HepG2 (cell line): ENCODE data around the gene WNT3. TPM values are rescaled to one million over a fixed set of nuclear protein-coding genes. Genes with fewer than 3 reads are reported as not detected.

Source experiments
- ATAC-seq: fragments of 200-7000 bp; cut with Tn5 transposase; 3 replicates; pipeline ENCODE4 v1.9.1; 2020; ENCODE audit warnings: mild to moderate bottlenecking, moderate library complexity
- BruUV-seq: library from RNA; stranded (reverse); fragments of 400-500 nt; replicated peaks from 2 replicates; lab custom pipeline; 2021; lab: Mats Ljungman, UMichigan
- CTCF ChIA-PET: fragments of 300-600 bp; formaldehyde crosslinking; extraction: SDS; loops from one replicate; lab custom pipeline; 2021; ENCODE audit warnings: low total read pairs, inconsistent platforms, low intra/inter-chr PET ratio; lab: Yijun Ruan, JAX
- POLR2A ChIA-PET: fragments of 350-600 bp; sonication (Branson Sonifier 250); formaldehyde crosslinking; loops from one replicate; lab custom pipeline; 2020; ENCODE audit warnings: antibody characterized with exemption, inconsistent platforms; lab: Yijun Ruan, JAX
- DNase-seq: peaks from one replicate; pipeline ENCODE4 v3.0.0-alpha.2; 2015; ENCODE audit warnings: low spot score
- FAIRE-seq: peaks from 3 replicates; lab custom pipeline; 2011; peaks lifted over from hg19 to GRCh38; lab: Jason Lieb, UNC
- H2AFZ ChIP-seq: one replicate; pipeline ENCODE4 v1.6.1; 2011; ENCODE audit warnings: low read length, inconsistent platforms
- H3K27ac ChIP-seq: fragments of 300-600 bp; 3 replicates; pipeline ENCODE4 v1.8.0; 2011; ENCODE audit warnings: mixed run types, mild to moderate bottlenecking, mixed read lengths, low read length, inconsistent platforms; ENCODE audit not compliant: insufficient read depth; ENCODE audit errors: extremely low read length
- H3K27me3 ChIP-seq, 2 experiments: fragments of 200-600 bp in 1 of 2; 2 replicates in 1 of 2; 3 replicates in 1 of 2; pipeline versions ENCODE4 v1.6.0 to v1.8.0; 2011; ENCODE audit warnings: low read length in 2 of 2, mild to moderate bottlenecking in 2 of 2, moderate library complexity in 2 of 2, inconsistent platforms in 1 of 2; ENCODE audit not compliant: insufficient read depth in 2 of 2, control insufficient read depth in 1 of 2
- H3K36me3 ChIP-seq, 2 experiments: fragments of 200-600 bp in 1 of 2; replicated peaks in 1 of 2; 2 replicates in 1 of 2; 3 replicates in 1 of 2; pipeline versions ENCODE4 v1.5.1 to v1.8.0; 2011; ENCODE audit warnings: low read length in 2 of 2, inconsistent platforms in 1 of 2; ENCODE audit not compliant: insufficient read depth in 2 of 2, control insufficient read depth in 1 of 2
- H3K4me1 ChIP-seq: 2 replicates; pipeline ENCODE4 v1.5.1; 2012; ENCODE audit warnings: low read length, inconsistent platforms; ENCODE audit not compliant: insufficient read depth
- H3K4me2 ChIP-seq: 2 replicates; pipeline ENCODE4 v1.6.0; 2011; ENCODE audit warnings: low read depth, low read length, inconsistent platforms
- H3K4me3 ChIP-seq, 3 experiments: fragments of 200-600 bp in 1 of 3; sonication (generic), shearing (Covaris generic) in 1 of 3; replicated peaks in 1 of 3; 2 replicates each; pipeline ENCODE4 v1.5.1; 2011 to 2016; ENCODE audit warnings: low read length in 3 of 3, inconsistent platforms in 2 of 3, low read depth in 2 of 3, mild to moderate bottlenecking in 2 of 3, control low read depth in 1 of 3, mixed read lengths in 1 of 3; ENCODE audit not compliant: insufficient read depth in 1 of 3
- H3K79me2 ChIP-seq: one replicate; pipeline ENCODE4 v1.6.1; 2011; ENCODE audit warnings: low read length, inconsistent platforms; ENCODE audit not compliant: insufficient read depth
- H3K9ac ChIP-seq: 2 replicates; pipeline ENCODE4 v1.6.0; 2011; ENCODE audit warnings: mild to moderate bottlenecking, low read depth, low read length, inconsistent platforms; ENCODE audit not compliant: insufficient read depth
- H3K9me3 ChIP-seq: 2 replicates; pipeline ENCODE4 v1.5.1; 2012; ENCODE audit warnings: mild to moderate bottlenecking, low read length
- H4K20me1 ChIP-seq: 2 replicates; pipeline ENCODE4 v1.6.0; 2011; ENCODE audit warnings: inconsistent platforms, mild to moderate bottlenecking, low read length, moderate library complexity; ENCODE audit not compliant: insufficient read depth
- ASH2L ChIP-seq: fragments of 300-600, 200-600 bp; sonication (generic); IDR thresholded peaks from 2 replicates; pipeline ENCODE4 v1.7.0; 2017; ENCODE audit warnings: low read depth, mild to moderate bottlenecking, moderate library complexity, mixed read lengths, low read length; ENCODE audit not compliant: insufficient read length
- ATF7 ChIP-seq, 2 experiments: fragments of 450-650 bp in 1 of 2; sonication (generic) in 1 of 2; formaldehyde crosslinking in 1 of 2; IDR thresholded peaks; 2 replicates each; pipeline versions ENCODE4 v1.4.0 to v1.6.1; 2016 to 2020; ENCODE audit warnings: antibody characterized with exemption in 1 of 2, mild to moderate bottlenecking in 1 of 2, missing genetic modification reagents in 1 of 2
- FOXK1 ChIP-seq: sonication (generic); formaldehyde crosslinking; IDR thresholded peaks from 2 replicates; pipeline ENCODE4 v1.4.0; 2020; ENCODE audit warnings: low read depth, missing genetic modification reagents, borderline replicate concordance
- GPN1 ChIP-seq: sonication (generic); formaldehyde crosslinking; IDR thresholded peaks from 2 replicates; pipeline ENCODE4 v1.5.1; 2020; ENCODE audit warnings: missing genetic modification reagents, borderline replicate concordance
- ISL2 ChIP-seq: sonication (generic); formaldehyde crosslinking; IDR thresholded peaks from 2 replicates; pipeline ENCODE4 v1.5.0; 2020; ENCODE audit warnings: missing genetic modification reagents
- NFE2L1 ChIP-seq: sonication (generic); formaldehyde crosslinking; IDR thresholded peaks from 2 replicates; pipeline ENCODE4 v1.4.0; 2020; ENCODE audit warnings: missing genetic modification reagents, mild to moderate bottlenecking, borderline replicate concordance
- NFIC ChIP-seq: IDR thresholded peaks from 2 replicates; pipeline ENCODE4 v1.6.1; 2012; ENCODE audit warnings: mild to moderate bottlenecking, low read length, inconsistent platforms
- NR2F2 ChIP-seq: IDR thresholded peaks from 2 replicates; pipeline ENCODE4 v1.6.1; 2012; ENCODE audit warnings: low read depth, inconsistent platforms, borderline replicate concordance
- ONECUT2 ChIP-seq: sonication (generic); formaldehyde crosslinking; IDR thresholded peaks from 2 replicates; pipeline ENCODE4 v1.4.0; 2020; ENCODE audit warnings: missing genetic modification reagents
- PHB2 ChIP-seq: fragments of 450-650 bp; IDR thresholded peaks from 2 replicates; pipeline ENCODE4 v1.6.1; 2018; ENCODE audit not compliant: partially characterized antibody
- TBP ChIP-seq: sonication (generic); formaldehyde crosslinking; IDR thresholded peaks from 2 replicates; pipeline ENCODE4 v1.5.0; 2020; ENCODE audit warnings: missing genetic modification reagents
- U2AF2 ChIP-seq: fragments of 200-400 bp; formaldehyde crosslinking; IDR thresholded peaks from 2 replicates; pipeline ENCODE4 v1.6.1; 2017; ENCODE audit warnings: low read depth, mild to moderate bottlenecking, low read length
- ZBTB1 ChIP-seq: sonication (generic); formaldehyde crosslinking; IDR thresholded peaks from 2 replicates; pipeline ENCODE4 v1.4.0; 2020; ENCODE audit warnings: missing genetic modification reagents, borderline replicate concordance
- ZC3H13 ChIP-seq: sonication (generic); formaldehyde crosslinking; IDR thresholded peaks from 2 replicates; pipeline ENCODE4 v1.8.1; 2023; ENCODE audit warnings: mild to moderate bottlenecking, missing genetic modification reagents, moderate library complexity
- ZKSCAN5 ChIP-seq: sonication (generic); formaldehyde crosslinking; IDR thresholded peaks from 2 replicates; pipeline ENCODE4 v1.5.1; 2020; ENCODE audit warnings: mild to moderate bottlenecking, missing genetic modification reagents
- ZNF850 ChIP-seq: sonication (generic); formaldehyde crosslinking; conservative IDR thresholded peaks from 2 replicates; pipeline ENCODE4 v1.9.0; 2021; ENCODE audit warnings: mild to moderate bottlenecking, missing genetic modification reagents
- WGBS: methylation state at CpG from one replicate; pipeline ENCODE4 v1.1.6; 2017; ENCODE audit warnings: low lambda C conversion rate; 5-methylcytosine and 5-hydroxymethylcytosine counted together
- in situ Hi-C: cut with HindIII; loops from 2 replicates; pipeline ENCODE4 v1.10.0; 2017; ENCODE audit warnings: low pct_unique_long_range_greater_than_20kb; ENCODE audit not compliant: extremely low pct_ligation_motif_present
- intact Hi-C: fragments of 100-400 bp; cut with micrococcal nuclease; formaldehyde crosslinking; loops from one replicate; pipeline ENCODE4 v1.10.0; 2022; ENCODE audit not compliant: unreplicated experiment
- polyA plus RNA-seq, 8 experiments: library from polyadenylated mRNA; depleted of rRNA in 3 of 8; stranded (reverse) in 7 of 8; unstranded in 1 of 8; fragments of >200 nt; fragmentation: Illumina TruSeq in 4 of 8; extraction: Trizol in 4 of 8; gene quantifications; 2 replicates each; pipeline versions ENCODE4 v1.2.1 to v1.2.3, GENCODE V29; 2011 to 2016; ENCODE audit warnings: low read depth in 4 of 8, missing spikeins in 1 of 8, mixed read lengths in 1 of 8; ENCODE audit not compliant: insufficient read depth in 1 of 8
- total RNA-seq, 5 experiments: library from RNA; depleted of rRNA; stranded (reverse); fragments of >200 nt; fragmentation: Illumina TruSeq; extraction: Trizol; gene quantifications; 2 replicates each; pipeline ENCODE4 v1.2.3, GENCODE V29; 2016; ENCODE audit warnings: low read depth in 1 of 5
- TF ChIP-seq, protein P1 (sequence below): sonication (generic); formaldehyde crosslinking; IDR thresholded peaks from 2 replicates; pipeline ENCODE4 v1.4.0; 2020; ENCODE audit warnings: mild to moderate bottlenecking, missing genetic modification reagents
- TF ChIP-seq, protein P2 (sequence below): sonication (generic); formaldehyde crosslinking; IDR thresholded peaks from 2 replicates; pipeline ENCODE4 v1.4.0; 2020; ENCODE audit warnings: mild to moderate bottlenecking, missing genetic modification reagents

Gene WNT3
- total and polyA plus RNA-seq, 2 of the 13 experiments (the other 11 are each of a cell fraction or from before 2014, with no cell fraction given): 8.5 to 10.3 TPM

DNA sequence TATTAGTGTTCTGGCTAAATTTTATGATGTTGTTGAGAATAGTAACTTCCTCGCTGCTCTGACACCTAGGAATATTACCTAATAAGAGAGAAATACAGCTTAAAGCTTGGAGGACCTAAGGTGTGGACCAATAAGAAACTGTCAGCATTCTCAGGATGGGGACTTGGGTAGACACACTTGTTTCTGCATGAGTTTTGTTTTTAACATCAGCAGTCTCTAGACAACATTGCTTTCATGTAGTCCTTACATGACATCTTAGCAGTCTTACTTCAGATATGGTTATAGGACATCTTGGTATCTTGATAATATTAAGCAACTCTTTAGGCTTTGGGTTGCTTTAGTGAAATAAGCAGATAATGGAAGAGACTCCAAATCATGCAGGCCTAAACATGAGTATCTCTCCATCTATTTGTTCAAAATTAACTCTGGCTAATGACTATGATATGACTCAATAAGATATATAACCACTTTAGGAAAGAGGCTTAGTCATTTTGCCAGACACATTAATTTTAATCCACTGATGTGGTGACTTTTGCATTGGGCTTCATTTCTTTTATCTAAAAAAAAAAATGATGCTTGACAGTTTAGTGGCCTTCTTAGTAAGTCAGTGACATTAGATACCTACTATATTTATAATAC is 84.5 kb downstream of the WNT3 start:
- no peaks in the 10 kb centered on the region for H3K4me1 ChIP-seq
- 93% methylated on average over 1 of the region's 1 CpG for WGBS
- DNase-seq: no peak
- no peak overlapping the region for H3K4me3 ChIP-seq
- no peaks in the 10 kb centered on the region for H4K20me1 ChIP-seq
- ChIA-PET POLR2A (no interaction called here), CTCF (no interaction called here)
- H3K9me3 ChIP-seq: no peaks in the 10 kb centered on the region
- FAIRE-seq: no peak
- H3K27ac ChIP-seq: no peak overlapping the region
- no peak overlapping the region for H3K4me2 ChIP-seq
- no peak overlapping the region for H3K9ac ChIP-seq
- no peak for ATAC-seq
- BruUV-seq: no TSS peak
- intact Hi-C loops (no loop called here), in situ Hi-C loops (loop anchor here (10.0 kb wide), 1 partner anchor 51 kb away; no protein-coding TSS in a partner anchor)
- H3K79me2 ChIP-seq: no peaks in the 10 kb centered on the region
- H3K27me3 ChIP-seq: no peaks in the 10 kb centered on the region
- H3K36me3 ChIP-seq: peaks cover 1 to 7% of the 10 kb centered on the region in 2 experiments; a peak in 3 of 5 replicates
- H2AFZ ChIP-seq: no peak overlapping the region
- TF ChIP-seq ISL2 (CRISPR knock-in tag): no peak
- no peak for TF ChIP-seq ZNF850 (CRISPR knock-in tag)
- no peak for TF ChIP-seq FOXK1 (CRISPR knock-in tag)
- no peak for TF ChIP-seq PHB2
- no peak for TF ChIP-seq ASH2L
- TF ChIP-seq ATF7 (IDR thresholded peaks at IDR 0.05): no peak
- TF ChIP-seq ATF7 (CRISPR knock-in tag; IDR thresholded peaks at IDR 0.05): no peak
- TF ChIP-seq ZBTB1 (CRISPR knock-in tag): no peak
- TF ChIP-seq TBP (CRISPR knock-in tag): no peak
- TF ChIP-seq ZKSCAN5 (CRISPR knock-in tag): no peak
- TF ChIP-seq U2AF2: no peak
- no peak for TF ChIP-seq NFE2L1 (CRISPR knock-in tag)
- no peak for TF ChIP-seq GPN1 (CRISPR knock-in tag)
- no peak for TF ChIP-seq ZC3H13
- TF ChIP-seq, protein P1, sequence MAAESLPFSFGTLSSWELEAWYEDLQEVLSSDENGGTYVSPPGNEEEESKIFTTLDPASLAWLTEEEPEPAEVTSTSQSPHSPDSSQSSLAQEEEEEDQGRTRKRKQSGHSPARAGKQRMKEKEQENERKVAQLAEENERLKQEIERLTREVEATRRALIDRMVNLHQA (CRISPR knock-in tag): no peak
- no peak for TF ChIP-seq NR2F2
- no peak for TF ChIP-seq NFIC
- TF ChIP-seq, protein P2, sequence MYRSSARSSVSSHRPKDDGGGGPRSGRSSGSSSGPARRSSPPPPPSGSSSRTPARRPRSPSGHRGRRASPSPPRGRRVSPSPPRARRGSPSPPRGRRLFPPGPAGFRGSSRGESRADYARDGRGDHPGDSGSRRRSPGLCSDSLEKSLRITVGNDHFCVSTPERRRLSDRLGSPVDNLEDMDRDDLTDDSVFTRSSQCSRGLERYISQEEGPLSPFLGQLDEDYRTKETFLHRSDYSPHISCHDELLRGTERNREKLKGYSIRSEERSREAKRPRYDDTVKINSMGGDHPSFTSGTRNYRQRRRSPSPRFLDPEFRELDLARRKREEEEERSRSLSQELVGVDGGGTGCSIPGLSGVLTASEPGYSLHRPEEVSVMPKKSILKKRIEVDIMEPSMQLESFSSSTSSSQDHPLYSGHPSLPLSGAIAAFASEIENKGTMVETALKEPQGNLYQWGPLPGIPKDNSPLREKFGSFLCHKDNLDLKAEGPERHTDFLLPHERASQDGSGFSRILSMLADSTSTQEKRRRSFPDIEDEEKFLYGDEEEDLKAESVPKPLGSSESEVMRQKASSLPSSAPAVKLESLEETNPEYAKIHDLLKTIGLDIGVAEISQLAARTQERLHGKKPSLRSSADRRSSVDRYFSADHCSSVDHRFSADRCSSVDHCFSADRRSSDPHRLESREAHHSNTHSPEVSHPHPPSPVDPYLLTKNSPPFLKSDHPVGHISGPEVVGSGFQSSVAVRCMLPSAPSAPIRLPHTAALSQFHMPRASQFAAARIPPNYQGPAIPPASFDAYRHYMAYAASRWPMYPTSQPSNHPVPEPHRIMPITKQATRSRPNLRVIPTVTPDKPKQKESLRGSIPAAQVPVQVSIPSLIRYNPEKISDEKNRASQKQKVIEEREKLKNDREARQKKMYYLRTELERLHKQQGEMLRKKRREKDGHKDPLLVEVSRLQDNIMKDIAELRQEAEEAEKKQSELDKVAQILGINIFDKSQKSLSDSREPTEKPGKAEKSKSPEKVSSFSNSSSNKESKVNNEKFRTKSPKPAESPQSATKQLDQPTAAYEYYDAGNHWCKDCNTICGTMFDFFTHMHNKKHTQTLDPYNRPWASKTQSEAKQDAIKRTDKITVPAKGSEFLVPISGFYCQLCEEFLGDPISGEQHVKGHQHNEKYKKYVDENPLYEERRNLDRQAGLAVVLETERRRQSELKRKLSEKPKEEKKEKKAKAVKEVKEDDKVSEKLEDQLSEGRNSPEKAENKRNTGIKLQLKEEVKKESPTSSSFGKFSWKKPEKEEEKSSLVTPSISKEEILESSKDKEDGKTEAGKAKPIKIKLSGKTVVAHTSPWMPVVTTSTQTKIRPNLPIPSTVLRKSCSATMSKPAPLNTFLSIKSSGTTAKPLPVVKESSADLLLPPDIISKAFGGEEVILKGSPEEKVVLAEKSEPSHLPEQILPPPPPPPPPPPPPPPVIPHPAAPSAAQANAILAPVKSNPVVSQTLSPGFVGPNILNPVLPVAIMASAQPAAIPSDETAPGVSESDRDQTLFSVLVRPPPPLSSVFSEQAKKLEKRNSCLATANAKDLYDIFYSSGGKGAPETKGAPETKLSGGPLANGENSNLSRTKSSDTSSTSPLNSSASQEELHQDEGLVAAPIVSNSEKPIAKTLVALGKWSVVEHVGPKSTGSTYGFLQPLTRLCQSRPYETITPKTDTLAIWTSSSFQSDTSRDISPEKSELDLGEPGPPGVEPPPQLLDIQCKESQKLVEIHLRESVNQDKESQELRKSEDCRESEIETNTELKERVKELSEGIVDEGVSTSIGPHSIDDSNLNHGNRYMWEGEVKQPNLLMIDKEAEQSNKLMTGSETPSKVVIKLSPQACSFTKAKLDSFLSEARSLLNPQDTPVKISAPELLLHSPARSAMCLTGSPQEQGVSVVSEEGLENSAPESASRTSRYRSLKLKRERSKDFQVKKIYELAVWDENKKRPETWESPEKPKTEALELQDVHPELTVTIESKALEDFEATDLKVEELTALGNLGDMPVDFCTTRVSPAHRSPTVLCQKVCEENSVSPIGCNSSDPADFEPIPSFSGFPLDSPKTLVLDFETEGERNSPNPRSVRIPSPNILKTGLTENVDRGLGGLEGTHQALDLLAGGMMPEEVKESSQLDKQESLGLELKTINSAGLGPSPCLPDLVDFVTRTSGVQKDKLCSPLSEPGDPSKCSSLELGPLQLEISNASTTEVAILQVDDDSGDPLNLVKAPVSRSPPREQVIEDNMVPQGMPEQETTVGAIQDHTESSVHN (CRISPR knock-in tag): no peak
- TF ChIP-seq ONECUT2 (CRISPR knock-in tag): no peak
